Activated CD4-positive, alpha-beta T cell treated with anti-CD3 and anti-CD28 coated beads, Interleukin-2, amount 50 U/mL, for 4 hours (primary cell): ENCODE results near the gene TFF2.

ENCODE experiments used
- DNase-seq, 2 experiments: peaks; one replicate each; pipeline ENCODE4 v3.0.0-alpha.2; 2020

The TFF2 gene

GRCh38 chr21:42302794-42303193 is 48.0 kb downstream of the TFF2 start:
- DNase-seq = no peak

GRCh38 chr21:42302076-42302650 is 48.6 kb downstream of the TFF2 start:
- no peak for DNase-seq

DNA sequence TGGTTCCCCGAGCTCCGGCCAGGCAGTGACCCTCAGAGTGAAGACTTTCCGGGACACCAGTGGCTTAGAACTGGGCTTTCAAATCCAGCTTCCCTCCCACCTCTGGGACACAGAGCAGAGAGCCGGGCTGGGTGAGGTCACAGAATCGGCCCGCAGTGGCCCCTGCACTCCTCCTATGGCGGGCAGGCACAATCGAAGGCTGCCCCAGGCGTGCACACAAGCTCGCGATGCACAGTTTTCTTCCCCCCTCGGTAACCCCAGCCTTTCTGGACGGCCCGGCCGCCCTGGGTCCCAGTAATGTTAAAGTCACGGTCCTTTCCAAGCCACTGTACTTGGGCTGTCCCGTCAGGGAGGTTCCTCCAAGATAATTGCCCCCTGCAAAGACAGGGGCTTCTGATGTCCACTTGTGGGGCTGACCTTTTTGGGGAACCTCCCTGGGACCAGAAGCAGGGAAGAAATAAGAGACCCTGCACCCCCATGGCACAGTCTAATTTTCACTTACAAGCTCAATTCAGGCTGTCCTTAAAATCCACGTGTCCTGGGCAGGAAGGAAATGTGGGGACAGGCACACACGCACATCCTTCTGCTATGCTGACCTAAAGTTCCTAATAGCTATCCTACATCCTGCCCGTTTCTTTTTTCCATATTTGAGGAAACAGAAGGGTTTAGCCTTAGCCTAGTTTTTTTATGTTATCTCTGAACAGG is 49.3 kb downstream of the TFF2 start:
- no peak for DNase-seq

DNA sequence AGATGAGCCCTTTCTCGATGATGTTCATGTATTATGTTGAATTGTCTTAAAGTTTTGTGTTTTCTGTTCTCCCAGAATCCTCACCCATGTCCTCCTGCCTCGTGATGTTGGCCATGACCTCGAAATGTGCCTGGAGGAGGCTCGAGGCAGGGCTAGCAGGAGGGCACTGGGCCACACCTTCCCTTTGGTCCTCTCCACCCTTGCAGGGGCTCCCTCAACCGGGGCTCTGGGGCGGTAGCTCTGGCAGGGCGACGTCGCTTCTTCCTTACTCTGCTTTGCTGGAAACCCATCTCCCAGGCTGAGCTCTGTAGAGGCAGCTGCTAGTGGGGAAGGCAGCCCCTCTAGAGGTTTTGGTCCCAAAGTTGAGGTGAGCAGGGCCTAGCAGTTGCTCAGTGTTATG is 49.8 kb downstream of the TFF2 start:
- DNase-seq = no peak

DNA sequence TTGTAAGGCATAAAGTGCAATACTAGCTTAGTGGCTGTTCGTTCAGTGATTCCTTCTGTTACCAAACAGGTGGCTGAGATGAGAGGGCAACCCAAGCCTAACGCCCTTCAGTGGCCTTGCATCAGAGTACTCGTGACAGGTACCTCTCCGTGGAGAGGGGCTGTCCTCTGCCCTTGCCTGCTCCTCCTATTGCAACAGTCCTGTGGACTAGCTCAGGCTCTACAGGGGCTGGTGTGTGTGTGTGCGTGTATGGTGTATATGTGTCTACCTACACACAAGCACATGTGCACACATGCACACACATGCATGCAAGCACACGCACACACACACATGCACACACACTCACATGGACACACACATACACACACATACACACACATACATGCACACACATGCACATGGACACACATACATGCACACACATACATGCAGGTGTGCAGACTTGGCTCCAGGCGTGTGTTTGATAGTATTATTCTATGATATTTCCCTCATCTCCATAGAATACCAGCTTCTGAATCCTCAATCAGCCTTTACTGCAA is 50.7 kb downstream of the TFF2 start:
- no peak for DNase-seq

DNA sequence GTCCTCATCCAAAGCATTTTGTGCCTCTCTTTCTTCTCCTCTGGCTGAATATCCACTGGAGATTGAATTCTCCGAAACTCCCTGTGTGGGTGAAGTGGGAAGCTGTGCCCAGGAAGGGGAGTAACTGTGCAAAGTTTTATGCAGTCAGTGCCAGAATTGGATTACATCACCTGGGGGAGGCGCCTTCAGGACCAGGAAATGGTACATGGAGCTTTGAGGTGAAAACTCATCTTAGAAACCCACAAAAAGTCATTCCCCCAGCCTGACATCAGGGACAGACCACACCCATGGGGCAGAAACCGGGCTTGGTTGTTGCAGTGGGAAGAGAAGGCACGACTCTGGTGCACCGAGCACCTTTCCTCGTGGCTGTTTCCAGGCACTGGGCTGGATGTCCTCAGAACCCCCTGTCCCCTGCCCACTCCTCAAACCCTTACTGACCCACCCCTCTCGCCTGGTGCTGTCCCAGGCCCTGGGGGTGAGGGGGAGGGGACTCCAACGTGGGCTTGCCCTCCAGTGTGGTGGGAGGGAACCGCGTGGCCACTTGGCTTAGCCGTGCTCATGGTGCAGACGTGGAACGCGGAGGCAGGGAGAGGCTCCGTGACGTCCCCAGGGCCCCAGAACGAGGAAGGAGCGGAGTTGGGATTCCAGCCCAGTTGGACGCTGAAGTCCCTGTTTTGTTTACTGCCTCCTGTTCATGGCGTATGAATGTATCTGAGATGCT is 51.3 kb downstream of the TFF2 start:
- DNase-seq = no peak

- DNase-seq = no peak
These were observed 52.1 kb downstream of the TFF2 start for GRCh38 chr21:42298657-42299056.

DNA sequence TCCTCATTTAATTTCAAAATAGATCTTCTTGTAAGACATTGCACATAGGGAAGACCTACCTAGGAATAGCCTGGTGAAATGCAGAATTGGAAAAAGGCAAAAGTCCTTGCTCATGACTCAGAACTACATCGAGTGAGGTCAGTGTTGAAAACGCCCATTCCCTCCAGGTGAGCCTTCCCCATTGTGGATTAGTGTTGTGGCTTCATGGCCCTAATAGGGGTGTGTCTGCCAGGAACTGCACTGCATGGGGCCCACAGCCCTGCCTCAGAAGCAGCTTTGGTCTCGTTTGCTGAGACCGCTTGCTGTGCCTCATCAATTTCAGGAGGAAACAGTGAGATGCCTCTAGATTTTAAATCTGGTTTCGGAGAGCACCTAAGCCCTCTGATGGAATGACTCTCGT is 52.6 kb downstream of the TFF2 start:
- DNase-seq = no peak

GRCh38 chr21:42297377-42297776 is 53.4 kb downstream of the TFF2 start:
- DNase-seq = no peak

DNA sequence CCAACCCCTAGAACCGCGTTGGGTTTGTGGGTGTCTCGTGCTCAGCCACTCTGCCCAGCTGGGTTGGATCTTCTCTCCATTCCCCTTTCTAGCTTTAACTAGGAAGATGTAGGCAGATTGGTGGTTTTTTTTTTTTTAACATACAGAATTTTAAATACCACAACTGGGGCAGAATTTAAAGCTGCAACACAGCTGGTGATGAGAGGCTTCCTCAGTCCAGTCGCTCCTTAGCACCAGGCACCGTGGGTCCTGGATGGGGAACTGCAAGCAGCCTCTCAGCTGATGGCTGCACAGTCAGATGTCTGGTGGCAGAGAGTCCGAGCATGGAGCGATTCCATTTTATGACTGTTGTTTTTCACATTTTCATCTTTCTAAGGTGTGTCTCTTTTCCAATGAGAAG is 54.3 kb downstream of the TFF2 start:
- DNase-seq = no peak
